Stimulated activated CD8-positive, alpha-beta memory T cell treated with anti-CD3 and anti-CD28 coated beads, Interleukin-4, amount 100 ng/mL, for 1 hour (primary cell): ENCODE measurements around the gene CMPK1.
A peak's percentile ranks its signal among the peaks of the same experiment; 100 is the strongest.
"Not testable (repeated sequence)": the region's sequence is repeated elsewhere in the genome, so short reads cannot be mapped to it uniquely, and the experiment has no call there.

Source experiments
- DNase-seq, 2 donors: peaks; one replicate each; pipeline ENCODE4 v3.0.0-alpha.2; 2020; ENCODE audit warnings: low read depth in 2 of 2, low spot score in 1 of 2

CMPK1 gene

GRCh38 chr1:47333578-47333921 is at the start of gene CMPK1:
Gene CMPK1 (plus strand): TSS chr1:47333790. CDS start chr1:47333946, 156 bp downstream.
- DNase-seq, result peak; percentile 35 to 50

GRCh38 chr1:47288116-47288515 is 45.5 kb upstream of the CMPK1 start:
- not testable (repeated sequence) for DNase-seq

GRCh38 chr1:47294863-47295262 is 38.7 kb upstream of the CMPK1 start:
- DNase-seq, result not testable (repeated sequence)

- no peak for DNase-seq
These were observed 38.0 kb upstream of the CMPK1 start for GRCh38 chr1:47295579-47295978.

- no peak for DNase-seq
These were observed 35.4 kb upstream of the CMPK1 start for GRCh38 chr1:47298025-47298699.

GRCh38 chr1:47302472-47302871 is 31.1 kb upstream of the CMPK1 start:
- no peak for DNase-seq

- no peak for DNase-seq
These were observed 24.2 kb upstream of the CMPK1 start for GRCh38 chr1:47309427-47309826.

GRCh38 chr1:47313915-47314664 is 19.5 kb upstream of the CMPK1 start, which contains the start of gene STIL:
Gene STIL (minus strand): TSS chr1:47314147. CDS start chr1:47310319, 3,828 bp downstream.
- peak; percentile 93 to 94 for DNase-seq

- no peak for DNase-seq
These were observed 15.7 kb upstream of the CMPK1 start for GRCh38 chr1:47317841-47318240.

- DNase-seq, result not testable (repeated sequence)
These were observed 13.6 kb upstream of the CMPK1 start for GRCh38 chr1:47319968-47320367.

GRCh38 chr1:47323599-47324031 is 10.0 kb upstream of the CMPK1 start:
- no peak for DNase-seq

- DNase-seq, result no peak
These were observed 8.9 kb upstream of the CMPK1 start for GRCh38 chr1:47324682-47325081.

GRCh38 chr1:47325528-47325927 is 8.1 kb upstream of the CMPK1 start:
- no peak for DNase-seq

- DNase-seq, result no peak
These were observed 7.3 kb upstream of the CMPK1 start for GRCh38 chr1:47326271-47326670.

GRCh38 chr1:47328992-47329391 is 4.6 kb upstream of the CMPK1 start:
- DNase-seq, result no peak

GRCh38 chr1:47330212-47330611 is 3.4 kb upstream of the CMPK1 start:
- DNase-seq, result no peak

GRCh38 chr1:47331875-47332274 is 1.7 kb upstream of the CMPK1 start:
- no peak for DNase-seq

- DNase-seq, result no peak
These were observed 612 bp upstream of the CMPK1 start for GRCh38 chr1:47332779-47333577.

- peak; percentile 35 to 44 for DNase-seq
These were observed 553 bp downstream of the CMPK1 start for GRCh38 chr1:47333922-47334764.

- DNase-seq, result no peak
These were observed 1.3 kb downstream of the CMPK1 start for GRCh38 chr1:47334765-47335435.
